Retinal pigment epithelial cell (primary cell): ENCODE results near the gene KRTAP10-11.
"Not testable (repeated sequence)": the region's sequence is repeated elsewhere in the genome, so short reads cannot be mapped to it uniquely, and the experiment has no call there.

Experiments used
- DNase-seq: peaks from one replicate; pipeline ENCODE4 v3.0.0-alpha.2; 2010; ENCODE audit warnings: low read depth
- H3K4me3 ChIP-seq: 2 replicates; pipeline ENCODE4 v1.5.1; 2011; ENCODE audit warnings: mild to moderate bottlenecking, low read length, control low read depth, moderate library complexity
- TF ChIP-seq, protein P1 (sequence below): conservative IDR thresholded peaks from 2 replicates; pipeline ENCODE4 v1.5.1; 2011; ENCODE audit warnings: low read depth, low read length, control low read depth, inconsistent platforms

Gene KRTAP10-11

GRCh38 chr21:44626262-44626661, 20.0 kb upstream of the KRTAP10-11 start:
- TF ChIP-seq, protein P1, sequence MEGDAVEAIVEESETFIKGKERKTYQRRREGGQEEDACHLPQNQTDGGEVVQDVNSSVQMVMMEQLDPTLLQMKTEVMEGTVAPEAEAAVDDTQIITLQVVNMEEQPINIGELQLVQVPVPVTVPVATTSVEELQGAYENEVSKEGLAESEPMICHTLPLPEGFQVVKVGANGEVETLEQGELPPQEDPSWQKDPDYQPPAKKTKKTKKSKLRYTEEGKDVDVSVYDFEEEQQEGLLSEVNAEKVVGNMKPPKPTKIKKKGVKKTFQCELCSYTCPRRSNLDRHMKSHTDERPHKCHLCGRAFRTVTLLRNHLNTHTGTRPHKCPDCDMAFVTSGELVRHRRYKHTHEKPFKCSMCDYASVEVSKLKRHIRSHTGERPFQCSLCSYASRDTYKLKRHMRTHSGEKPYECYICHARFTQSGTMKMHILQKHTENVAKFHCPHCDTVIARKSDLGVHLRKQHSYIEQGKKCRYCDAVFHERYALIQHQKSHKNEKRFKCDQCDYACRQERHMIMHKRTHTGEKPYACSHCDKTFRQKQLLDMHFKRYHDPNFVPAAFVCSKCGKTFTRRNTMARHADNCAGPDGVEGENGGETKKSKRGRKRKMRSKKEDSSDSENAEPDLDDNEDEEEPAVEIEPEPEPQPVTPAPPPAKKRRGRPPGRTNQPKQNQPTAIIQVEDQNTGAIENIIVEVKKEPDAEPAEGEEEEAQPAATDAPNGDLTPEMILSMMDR = no peak
- H3K4me3 ChIP-seq = no peak overlapping the region
- no peak for DNase-seq

DNA sequence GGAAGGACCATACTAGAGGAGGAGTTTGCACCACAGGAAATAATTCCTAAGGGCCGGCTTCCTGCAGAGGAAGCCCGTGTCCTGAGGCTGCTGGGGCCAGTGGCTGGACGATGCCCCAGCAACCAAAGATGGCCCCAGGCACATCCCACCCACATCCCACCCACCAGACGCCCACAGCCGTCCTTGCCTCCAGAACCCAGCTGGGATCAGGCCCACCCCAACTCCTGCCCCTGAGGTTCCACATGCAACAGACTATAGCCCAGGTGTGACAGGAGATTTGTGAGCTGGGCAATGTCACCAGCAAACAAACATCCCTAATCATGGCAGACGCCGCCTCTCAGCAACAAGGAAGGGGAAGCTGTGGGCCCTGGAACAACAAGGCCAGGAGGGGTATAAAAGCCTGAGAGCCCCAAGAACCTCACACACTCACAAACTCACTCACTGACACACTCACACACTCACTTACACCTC, 19.5 kb upstream of the KRTAP10-11 start, which contains the start of gene KRTAP10-9:
KRTAP10-9 (plus strand) TSS at position 421 of the 471 bp plus-strand sequence. CDS start 79 bp downstream, outside the sequence.
- TF ChIP-seq, protein P1 = no peak
- no peak for DNase-seq
- no peak within 1 kb of the TSS for H3K4me3 ChIP-seq

DNA sequence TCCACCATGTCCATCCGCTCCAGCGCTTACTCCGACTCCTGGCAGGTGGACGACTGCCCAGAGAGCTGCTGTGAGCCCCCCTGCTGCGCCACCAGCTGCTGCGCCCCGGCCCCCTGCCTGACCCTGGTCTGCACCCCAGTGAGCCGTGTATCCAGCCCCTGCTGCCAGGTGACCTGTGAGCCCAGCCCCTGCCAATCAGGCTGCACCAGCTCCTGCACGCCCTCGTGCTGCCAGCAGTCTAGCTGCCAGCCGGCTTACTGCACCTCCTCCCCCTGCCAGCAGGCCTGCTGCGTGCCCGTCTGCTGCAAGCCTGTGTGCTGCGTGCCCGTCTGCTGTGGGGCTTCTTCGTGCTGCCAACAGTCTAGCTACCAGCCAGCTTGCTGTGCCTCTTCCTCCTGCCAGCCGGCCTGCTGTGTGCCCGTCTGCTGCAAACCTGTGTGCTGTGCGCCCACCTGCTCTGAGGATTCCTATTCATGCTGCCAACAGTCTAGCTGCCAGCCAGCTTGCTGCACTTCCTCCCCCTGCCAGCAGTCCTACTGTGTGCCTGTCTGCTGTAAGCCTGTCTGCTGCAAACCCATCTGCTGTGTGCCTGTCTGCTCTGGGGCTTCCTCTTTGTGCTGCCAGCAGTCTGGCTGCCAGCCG, 18.9 kb upstream of the KRTAP10-11 start:
- H3K4me3 ChIP-seq, DNase-seq: not testable (repeated sequence)

GRCh38 chr21:44627831-44628233, 18.4 kb upstream of the KRTAP10-11 start:
- DNase-seq, H3K4me3 ChIP-seq: not testable (repeated sequence)

DNA sequence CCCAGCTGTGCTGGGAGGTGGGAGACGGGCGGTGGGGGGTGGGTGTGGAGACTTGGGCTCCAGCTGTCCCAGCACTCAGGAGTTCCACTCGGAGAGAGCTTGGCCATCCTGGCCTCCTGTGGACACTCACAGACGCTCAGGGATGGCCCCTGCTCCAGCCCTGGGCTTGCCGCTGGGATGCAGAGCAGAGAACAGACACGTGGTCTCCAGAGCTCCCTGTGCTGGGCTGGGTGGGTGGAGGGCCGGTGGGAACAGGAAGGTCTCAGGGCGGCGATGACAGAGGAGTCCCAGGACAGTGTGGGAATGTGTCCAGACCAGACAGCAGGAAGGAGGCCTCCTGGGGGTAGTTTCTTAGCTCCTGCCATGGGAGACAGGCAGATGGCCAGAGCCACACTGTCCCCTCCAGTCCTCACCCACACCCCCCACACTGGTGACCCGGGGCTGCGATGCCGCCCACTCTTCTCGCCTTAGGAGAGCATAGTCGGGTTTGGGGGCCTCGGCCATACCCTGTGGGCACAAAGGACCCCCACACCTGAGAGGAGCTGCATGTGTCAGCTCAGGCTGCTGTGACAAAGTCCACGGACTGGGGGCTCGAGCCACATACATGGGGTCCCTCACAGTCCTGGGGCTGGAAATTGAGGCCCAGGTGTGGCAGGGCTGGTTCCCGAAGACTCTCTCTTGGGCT, 17.4 kb upstream of the KRTAP10-11 start:
- no peak for DNase-seq
- TF ChIP-seq, protein P1 = no peak

GRCh38 chr21:44630440-44630839, 15.8 kb upstream of the KRTAP10-11 start:
- TF ChIP-seq, protein P1 = no peak
- no peak overlapping the region for H3K4me3 ChIP-seq
- no peak for DNase-seq

More for the DNA sequence above, 17.4 kb upstream of the KRTAP10-11 start:
- no peak overlapping the region for H3K4me3 ChIP-seq

- H3K4me3 ChIP-seq = no peak overlapping the region
- TF ChIP-seq, protein P1 = no peak
- DNase-seq = no peak
Observed at GRCh38 chr21:44632067-44632466, 14.1 kb upstream of the KRTAP10-11 start.

DNA sequence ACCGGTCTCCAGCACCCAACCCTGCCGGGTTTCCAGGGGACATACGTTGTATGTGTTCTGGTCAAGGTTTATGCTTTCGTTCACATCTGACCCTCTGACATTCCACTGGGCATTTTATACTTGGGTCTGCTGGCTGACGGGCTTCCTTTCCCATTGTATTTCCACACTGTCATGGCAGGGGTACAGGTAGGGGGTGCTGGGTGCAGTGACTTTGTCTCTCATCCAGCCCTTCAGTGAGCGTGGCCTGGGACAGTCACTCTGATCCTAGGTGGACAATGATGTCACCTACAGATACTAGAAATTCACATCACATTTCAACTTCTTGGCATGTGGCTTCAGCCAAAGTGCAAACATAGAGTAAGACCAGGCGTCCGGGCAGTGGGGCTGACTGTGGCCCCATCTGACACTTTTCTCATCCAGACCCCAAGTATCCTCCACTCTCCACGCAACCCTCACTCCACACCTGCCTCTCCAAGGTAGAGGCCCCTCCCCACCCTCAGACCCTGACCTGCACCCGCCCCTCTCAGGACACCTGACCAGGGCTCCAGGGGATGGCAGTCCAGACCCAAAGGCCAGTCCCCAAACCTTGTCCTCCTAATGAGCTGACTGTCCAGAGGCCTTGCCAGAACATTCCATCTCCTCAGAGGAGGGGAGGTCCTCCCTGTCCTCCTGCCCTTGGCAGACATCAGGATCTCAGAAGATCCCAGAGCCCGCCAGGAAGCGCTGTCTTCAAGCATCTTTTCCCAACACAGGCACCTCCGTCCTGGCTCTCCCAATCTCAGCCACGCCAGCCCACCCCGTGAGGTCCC, 9.8 kb upstream of the KRTAP10-11 start:
- no peak overlapping the region for H3K4me3 ChIP-seq
- TF ChIP-seq, protein P1 = no peak

More for the DNA sequence above, 9.8 kb upstream of the KRTAP10-11 start:
- DNase-seq = no peak
